A673 (cell line): ENCODE measurements around the gene SENP6.

Experiments used
- CTCF ChIP-seq: fragments of 300-800, 200-600 bp; sonication (generic); conservative IDR thresholded peaks from 2 replicates; pipeline ENCODE4 v1.5.1; 2017; ENCODE audit warnings: low read depth, mild to moderate bottlenecking, antibody characterized with exemption, low read length, moderate library complexity, mixed read lengths
- EZH2 ChIP-seq: fragments of 200-600 bp; sonication (generic); IDR thresholded peaks from 2 replicates; pipeline ENCODE4 v1.6.1; 2017; ENCODE audit warnings: borderline replicate concordance, low read depth, mild to moderate bottlenecking, mixed read lengths, antibody characterized with exemption, low read length; ENCODE audit not compliant: poor library complexity, severe bottlenecking

DNA sequence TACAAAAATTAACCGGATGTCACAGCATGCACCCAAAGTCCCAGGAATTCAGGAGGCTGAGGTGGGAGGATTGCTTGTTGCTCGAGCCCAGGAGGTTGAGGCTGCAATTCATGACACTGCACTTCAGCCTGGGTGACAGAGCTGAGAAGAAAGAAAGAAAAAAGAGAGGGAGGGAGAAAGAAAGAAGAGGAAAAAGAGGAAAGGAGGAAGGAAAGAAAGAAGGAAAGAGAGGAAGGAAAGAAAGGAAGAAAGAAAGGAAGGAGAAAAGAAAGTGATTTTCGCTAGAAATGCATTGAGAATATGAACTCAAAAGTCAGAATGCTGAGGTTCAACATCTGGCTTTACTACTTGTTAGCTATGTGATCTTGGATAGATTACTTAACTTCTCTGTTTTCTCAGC, 6.6 kb downstream of the SENP6 start:
- no peak for TF ChIP-seq CTCF
- no peak for TF ChIP-seq EZH2
